Dermis microvascular lymphatic vessel endothelial cell (primary cell): ENCODE results near the gene COL5A1. TPM values are rescaled to one million over a fixed set of nuclear protein-coding genes. Genes with fewer than 3 reads are reported as not detected.
A peak's percentile ranks its signal among the peaks of the same experiment; 100 is the strongest.
"Not testable (repeated sequence)": the region's sequence is repeated elsewhere in the genome, so short reads cannot be mapped to it uniquely, and the experiment has no call there.

Experiments used
- DNase-seq, 2 donors: peaks; one replicate each; pipeline versions ENCODE4 v3.0.0 to v3.0.0-alpha.2; 2010; ENCODE audit warnings: low read depth in 2 of 2
- total RNA-seq: library from RNA; depleted of rRNA; stranded (reverse); fragments of >200 nt; gene quantifications from 2 replicates; pipeline ENCODE4 v1.2.1, GENCODE V29; 2014

COL5A1 gene
- total RNA-seq, 1 donor from 2014 or later, result 1.2 TPM

GRCh38 chr9:134655586-134656333, 14.2 kb downstream of the COL5A1 start:
- no peak for DNase-seq

- peak in 1 of 2 donors; percentile 21 for DNase-seq
These were observed 14.9 kb downstream of the COL5A1 start for GRCh38 chr9:134656334-134657006.

GRCh38 chr9:134657666-134658377, 16.2 kb downstream of the COL5A1 start:
- no peak for DNase-seq

- no peak for DNase-seq
These were observed 16.9 kb downstream of the COL5A1 start for GRCh38 chr9:134658378-134658955.

- DNase-seq, result no peak
These were observed 18.1 kb downstream of the COL5A1 start for GRCh38 chr9:134659688-134660131.

- DNase-seq, result no peak
These were observed 18.8 kb downstream of the COL5A1 start for GRCh38 chr9:134660407-134660806.

GRCh38 chr9:134661299-134661698, 19.7 kb downstream of the COL5A1 start:
- DNase-seq, result no peak

- DNase-seq, result no peak
These were observed 20.2 kb downstream of the COL5A1 start for GRCh38 chr9:134661791-134662142.

GRCh38 chr9:134662143-134662876, 20.7 kb downstream of the COL5A1 start:
- no peak for DNase-seq

GRCh38 chr9:134663084-134663483, 21.5 kb downstream of the COL5A1 start:
- DNase-seq, result no peak

GRCh38 chr9:134663753-134664415, 22.3 kb downstream of the COL5A1 start:
- DNase-seq, result no peak

GRCh38 chr9:134664446-134664845, 22.8 kb downstream of the COL5A1 start:
- no peak for DNase-seq

GRCh38 chr9:134666208-134666607, 24.6 kb downstream of the COL5A1 start:
- DNase-seq, result no peak

GRCh38 chr9:134666831-134667230, 25.2 kb downstream of the COL5A1 start:
- peak in 1 of 2 donors; percentile 19 for DNase-seq

GRCh38 chr9:134668977-134669376, 27.4 kb downstream of the COL5A1 start:
- DNase-seq, result not testable (repeated sequence)

GRCh38 chr9:134669399-134669955, 27.9 kb downstream of the COL5A1 start:
- DNase-seq, result no peak

GRCh38 chr9:134670042-134670525, 28.5 kb downstream of the COL5A1 start:
- DNase-seq, result peak in 1 of 2 donors; percentile 28

GRCh38 chr9:134670851-134671281, 29.3 kb downstream of the COL5A1 start:
- no peak for DNase-seq

GRCh38 chr9:134671341-134672113, 29.9 kb downstream of the COL5A1 start:
- DNase-seq, result no peak
